Activated CD8-positive, alpha-beta memory T cell treated with anti-CD3 and anti-CD28 coated beads for 48 hours (primary cell): ENCODE data around the gene CEP112.
"Not testable (repeated sequence)": the region's sequence is repeated elsewhere in the genome, so short reads cannot be mapped to it uniquely, and the experiment has no call there.

Experiments
- DNase-seq, 3 experiments: peaks; one replicate each; pipeline ENCODE4 v3.0.0-alpha.2; 2020; ENCODE audit warnings: low read depth in 2 of 3, low spot score in 2 of 3

The CEP112 gene

DNA sequence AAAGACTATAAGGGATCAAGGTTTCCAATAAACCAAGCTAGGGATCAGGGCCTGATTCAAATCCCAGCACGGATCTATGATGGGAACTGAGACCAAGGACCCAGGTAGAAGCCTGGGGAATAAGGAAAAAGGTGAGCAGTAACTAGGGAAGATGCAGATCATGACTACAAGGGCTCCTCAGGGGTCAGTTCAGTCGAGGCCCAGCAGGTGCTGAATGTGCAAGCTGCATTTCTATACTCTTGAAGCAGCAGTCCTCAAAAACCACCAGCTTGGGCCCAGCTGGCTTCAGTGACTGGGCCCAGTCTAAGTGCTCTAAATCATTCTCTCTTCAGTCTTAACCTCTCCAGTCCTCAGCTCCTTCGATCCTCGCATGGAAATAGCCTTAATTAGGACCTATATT, 401.7 kb downstream of the CEP112 start:
- no peak for DNase-seq

DNA sequence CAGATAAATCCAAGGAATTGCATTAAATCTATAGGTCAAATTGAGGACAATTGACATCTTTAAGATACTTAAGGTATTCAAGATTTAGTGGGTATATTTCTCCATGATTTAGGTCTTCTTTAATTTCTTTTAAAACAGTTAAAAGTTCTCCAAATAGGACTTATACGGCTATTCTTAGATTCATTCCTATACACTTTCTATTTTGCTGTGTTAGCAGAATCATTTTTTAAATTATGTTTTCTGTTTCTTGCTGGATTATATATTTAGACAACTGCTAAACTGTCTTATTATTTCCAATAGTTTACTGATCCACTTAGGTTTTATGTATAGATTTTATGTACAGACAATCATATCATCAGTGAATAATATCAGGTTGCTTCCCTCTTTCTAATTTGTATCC, 404.4 kb downstream of the CEP112 start:
- no peak for DNase-seq

DNA sequence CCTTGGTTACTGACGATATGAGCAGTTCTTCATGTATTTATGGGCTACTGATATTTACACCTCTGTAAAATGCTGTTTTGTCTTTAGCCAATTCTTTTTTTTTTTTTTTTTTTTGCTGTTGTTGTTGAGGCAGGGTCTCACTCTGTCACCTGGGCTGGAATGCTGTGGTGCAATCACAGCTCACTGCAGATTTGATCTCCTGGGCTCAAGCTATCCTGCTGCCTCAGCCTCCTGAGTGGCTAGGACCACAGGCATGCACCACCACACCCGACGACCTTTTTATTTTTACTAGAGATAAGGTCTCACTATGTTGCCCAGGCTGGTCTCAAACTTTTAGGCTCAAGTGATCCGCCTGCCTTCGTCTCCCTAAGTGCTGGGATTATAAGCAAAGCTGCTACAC, 405.5 kb downstream of the CEP112 start:
- DNase-seq = no peak

DNA sequence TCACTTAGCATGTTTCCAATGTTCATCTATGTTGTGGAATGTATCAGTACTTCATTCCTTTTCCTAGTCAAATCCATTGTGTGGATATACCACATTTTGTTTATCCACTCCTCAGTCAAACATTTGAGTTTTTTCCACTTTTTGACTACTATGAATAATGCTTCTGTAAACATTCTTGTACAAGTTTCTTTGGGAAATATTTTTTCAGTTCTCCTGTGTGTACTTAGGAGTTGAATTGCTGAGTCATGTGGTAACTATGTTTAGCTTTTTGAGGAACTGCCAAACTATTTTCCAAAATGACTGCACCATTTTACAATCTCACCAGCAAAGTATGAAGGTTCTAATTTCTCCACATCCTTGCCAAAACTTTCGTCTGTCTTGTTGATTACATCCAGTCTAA, 406.8 kb downstream of the CEP112 start:
- DNase-seq = no peak

DNA sequence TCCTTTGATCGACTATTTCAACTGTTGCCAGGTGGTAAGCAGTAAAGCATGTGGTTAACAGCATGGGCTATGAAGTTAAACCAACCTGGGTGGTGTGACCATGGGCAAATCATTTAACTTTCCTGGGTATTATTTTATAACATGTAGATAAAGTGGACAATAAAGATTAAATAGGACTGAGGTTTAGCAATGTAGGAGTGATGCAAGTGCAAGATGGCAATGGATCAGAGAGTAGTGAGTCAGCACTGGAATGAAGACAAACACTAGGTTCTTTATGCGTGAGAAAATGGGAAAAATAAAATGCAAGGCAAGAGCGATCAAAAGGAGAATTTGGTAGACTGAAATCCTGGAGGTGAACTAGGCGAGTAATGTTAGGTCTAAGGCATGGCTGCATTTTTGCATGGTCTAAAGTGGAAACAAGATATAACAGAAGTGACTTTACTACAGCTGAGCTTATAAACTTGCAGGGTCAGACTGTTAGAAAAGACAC, 408.0 kb downstream of the CEP112 start:
- no peak for DNase-seq

DNA sequence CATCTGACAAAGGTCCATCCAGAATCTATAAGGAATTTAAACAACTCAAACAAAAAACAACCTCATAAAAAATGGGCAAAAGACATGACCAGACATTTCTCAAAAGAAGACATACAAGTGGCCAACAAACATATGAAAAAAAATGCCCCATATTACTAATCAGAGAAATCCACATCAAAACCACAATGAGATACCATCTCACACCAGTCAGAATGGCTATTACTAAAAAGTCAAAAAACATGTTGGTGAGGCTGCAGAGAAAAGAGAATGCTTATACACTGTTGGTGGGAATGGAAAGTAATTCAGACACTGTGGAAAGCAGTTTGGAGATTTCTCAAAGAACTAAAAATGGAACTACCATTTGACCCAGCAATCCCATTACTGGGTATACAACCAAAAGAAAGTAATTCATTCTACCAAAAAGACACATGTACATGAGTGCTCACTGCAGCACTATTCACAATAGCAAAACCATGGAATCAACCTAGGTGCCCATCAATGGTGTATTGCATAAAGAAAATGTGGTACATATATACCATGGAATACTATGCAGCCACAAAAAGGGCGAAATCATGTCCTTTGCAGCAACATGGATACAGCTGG, 409.7 kb downstream of the CEP112 start:
- not testable (repeated sequence) for DNase-seq

DNA sequence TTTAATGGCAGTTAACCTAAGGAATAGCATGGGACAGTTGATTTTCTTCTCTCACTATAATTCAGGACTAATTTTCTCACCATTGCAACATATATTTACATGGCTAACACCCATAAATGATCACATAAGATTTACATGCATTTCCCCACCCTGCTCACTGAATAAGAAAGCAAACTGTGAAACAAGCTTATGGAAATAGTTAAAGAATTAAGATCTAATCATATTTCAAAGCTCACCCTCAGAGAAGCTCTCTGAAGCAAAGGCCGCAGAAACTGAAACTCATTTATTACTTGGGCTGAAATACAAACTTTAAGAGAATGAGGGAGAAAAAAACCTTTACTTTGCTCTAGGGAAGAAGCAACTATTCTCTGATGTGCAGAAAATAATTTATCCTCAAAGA, 411.8 kb downstream of the CEP112 start:
- no peak for DNase-seq

DNA sequence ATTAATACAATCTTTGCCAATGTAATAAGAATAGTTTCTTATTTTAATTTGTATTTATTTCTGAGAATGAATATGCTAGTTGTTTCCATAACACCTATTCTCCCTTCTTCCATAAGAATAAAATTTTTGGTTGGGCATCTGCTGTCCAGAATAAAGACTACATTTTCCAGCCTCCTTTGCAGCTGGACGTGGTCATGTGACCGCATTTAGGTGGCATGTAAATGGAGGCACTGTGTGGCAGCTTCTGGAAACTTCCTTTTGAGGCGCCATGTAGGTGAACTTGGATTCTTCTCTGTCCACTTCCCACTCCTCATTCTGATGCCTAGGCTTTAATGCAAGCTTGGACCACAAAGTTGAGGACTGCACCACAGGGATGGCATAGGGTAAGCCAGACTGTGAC, 415.0 kb downstream of the CEP112 start:
- DNase-seq = no peak

DNA sequence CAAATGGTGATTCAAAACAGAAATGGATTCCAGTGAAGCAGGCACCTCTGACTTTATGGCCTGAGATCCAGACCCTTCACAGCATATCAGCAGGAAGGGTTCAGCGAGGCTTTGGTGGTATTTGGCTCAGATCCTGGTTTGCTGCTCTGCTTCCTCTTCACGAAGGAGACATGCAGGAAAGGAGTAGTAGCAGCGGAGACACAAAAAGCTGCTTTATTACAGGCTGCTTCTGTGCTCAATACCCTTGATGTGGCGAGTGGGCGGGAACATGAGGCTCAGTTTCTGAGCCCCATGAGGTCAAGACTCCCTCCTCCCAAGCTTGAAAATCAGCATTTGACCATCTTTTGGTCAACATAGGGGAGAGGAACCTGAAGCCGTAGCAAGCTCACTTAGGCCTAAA, 417.1 kb downstream of the CEP112 start:
- DNase-seq = no peak

DNA sequence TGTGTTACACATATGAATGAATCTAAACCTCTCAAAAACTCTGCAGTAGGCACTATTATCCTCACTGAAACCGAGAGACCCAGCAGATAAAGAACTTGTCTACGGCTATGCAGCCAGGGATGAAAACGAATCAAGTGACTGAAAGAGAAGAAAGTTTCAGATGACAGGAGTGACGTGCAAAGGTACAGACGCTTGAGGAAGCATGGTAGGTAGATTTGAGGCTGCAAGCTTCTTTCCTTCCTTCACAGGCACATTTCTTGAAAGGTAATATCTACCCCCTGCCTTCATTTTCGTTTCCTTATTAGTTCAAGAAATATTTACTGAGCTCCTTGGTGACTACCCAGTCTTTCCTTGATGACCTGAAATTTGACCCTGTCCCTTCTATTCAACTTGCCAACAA, 418.9 kb downstream of the CEP112 start:
- DNase-seq = no peak

DNA sequence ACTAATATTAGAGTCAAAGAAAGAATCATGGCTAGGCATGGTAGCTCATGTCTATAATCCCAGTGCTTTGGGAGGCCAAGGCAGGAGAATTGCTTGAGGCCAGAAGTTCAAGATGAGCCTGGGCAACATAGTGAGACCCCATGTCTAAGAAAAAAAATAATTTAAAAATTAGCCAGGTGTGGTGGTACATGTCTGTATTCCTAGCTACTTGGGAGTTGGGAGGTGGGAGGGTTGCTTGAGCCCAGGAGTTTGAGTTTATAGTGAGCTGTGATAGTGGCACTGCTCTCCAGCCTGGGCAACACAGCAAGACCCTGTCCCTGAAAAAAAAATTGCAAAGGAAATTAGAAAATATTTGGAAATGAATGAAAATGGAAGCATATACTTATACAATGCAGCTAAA, 420.2 kb downstream of the CEP112 start:
- no peak for DNase-seq

DNA sequence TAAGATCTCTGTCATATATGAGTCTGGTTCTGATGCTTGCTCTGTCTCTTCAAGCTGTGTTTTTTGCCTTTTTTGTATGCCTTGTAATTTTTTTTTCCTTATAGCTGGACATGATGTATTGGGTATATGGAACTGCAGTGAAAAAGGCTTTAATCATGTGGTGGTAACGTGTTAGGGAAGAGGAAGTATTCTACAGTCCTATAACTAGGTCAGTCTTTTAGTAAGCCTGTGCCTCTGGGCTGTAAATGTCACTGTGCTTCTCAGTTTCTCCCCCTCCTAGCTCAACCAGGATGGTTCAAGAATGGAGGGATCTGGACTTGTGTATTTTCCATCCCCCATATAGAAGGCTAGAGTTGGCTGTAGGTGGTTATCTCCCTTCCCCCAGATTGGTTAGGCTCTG, 428.1 kb downstream of the CEP112 start:
- DNase-seq = no peak

DNA sequence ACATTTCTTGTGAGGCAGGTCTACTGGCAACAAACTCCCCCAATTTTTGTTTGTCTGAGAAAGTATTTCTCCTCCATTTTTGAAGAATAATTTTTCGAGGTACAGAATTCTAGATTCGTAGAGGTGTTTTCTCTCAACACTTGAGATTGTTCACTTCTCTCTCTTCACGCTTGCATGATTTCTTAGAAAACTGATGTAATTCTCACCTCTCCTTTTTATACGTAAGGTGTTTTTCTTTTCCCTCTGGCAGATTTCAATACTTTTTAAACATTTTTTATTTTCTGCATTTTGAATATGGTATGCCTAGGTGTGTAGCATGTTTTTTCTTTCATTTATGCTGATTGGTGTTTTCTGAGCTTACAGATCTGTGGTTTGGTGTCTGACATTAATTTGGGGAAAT, 429.0 kb downstream of the CEP112 start:
- no peak for DNase-seq

DNA sequence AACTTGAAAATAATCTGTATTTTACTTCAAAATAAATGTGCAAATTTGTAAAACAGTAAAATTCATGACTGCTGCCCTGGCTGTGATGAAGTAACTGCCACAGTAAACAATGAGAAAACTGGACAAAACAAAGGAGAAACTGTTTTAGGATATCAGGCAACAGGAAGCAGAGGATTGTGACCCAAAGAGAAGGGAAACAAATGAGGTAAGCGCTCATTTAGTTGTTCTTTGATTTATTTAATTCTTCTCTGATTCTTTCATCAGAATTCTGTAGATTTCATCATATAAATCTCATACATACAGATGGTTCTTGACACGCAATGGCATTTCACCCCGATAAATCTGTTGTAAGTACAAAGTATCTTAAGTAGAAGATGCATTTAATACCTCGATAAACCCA, 432.4 kb downstream of the CEP112 start:
- no peak for DNase-seq

DNA sequence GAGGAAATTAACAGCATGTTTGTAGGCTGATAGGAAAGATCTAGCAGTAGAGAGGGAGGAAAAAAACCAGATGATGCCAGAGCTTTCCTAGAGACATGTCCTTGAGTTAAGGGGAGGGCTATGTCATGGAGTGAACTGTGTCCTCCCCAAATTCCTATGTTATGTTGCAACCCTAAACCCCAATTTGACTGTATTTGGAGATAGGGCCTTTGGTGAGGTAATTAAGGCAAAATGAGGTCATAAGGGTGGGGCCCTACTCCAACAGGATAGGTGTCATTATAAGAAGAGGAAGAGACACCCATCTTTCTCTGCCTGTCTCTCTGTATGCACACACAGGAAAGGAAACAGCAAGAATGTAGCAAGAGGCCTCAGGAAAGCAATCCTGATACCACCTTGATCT, 435.2 kb downstream of the CEP112 start:
- no peak for DNase-seq

DNA sequence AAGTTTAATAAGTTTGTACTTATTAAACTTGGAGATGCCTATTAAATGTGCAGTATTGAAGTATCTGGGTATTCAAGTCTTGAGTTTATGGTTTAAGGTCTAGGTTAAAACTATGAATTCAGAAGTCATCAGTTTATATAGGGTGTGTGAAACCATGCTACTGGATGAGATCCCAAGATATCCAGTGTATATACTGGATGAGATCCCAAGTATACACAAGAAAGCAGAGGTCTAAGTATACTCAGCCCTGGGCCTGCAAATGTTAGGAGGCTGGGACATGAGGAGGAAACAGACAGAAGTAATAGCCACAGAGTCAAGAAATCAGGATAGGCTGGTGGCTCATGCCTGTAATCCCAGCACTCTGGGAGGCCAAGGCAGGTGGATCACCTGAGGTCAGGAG, 436.1 kb downstream of the CEP112 start:
- DNase-seq = no peak

DNA sequence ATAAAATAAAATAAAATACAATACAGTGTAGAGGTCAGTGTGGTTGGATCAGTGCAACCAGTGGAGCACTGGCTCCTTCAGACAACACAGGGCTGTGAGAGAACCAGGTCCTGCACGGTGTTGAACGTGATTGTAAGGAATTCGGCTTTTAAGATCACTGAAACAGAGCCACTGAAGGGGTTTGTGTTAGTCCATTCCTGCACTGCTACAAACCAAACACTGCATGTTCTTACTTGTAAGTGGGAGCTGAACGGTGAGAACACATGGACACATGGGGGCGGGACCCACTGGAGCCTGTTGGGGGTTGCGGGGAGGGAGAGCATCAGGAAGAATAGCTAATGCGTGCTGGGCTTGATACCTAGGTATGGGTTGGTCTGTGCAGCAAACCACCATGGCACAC, 437.3 kb downstream of the CEP112 start:
- DNase-seq = no peak

DNA sequence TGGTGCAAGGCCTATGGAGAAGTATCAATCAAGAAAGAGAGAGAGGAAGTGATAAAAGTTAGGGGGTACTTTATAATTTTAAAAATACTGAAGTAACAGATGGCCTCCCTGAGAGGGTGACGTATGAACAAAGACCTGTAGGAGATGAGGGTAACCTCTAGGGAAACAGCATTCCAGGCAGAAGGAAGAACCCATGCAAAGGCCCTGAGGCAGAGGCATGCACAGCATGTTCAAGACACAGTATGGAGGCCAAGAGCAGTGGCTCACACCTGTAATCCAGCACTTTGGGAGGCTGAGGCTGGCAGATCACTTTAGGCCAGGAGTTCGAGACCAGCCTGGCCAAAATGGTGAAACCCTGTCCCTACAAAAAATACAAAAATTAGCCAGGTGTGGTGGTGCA, 437.9 kb downstream of the CEP112 start:
- DNase-seq = no peak

DNA sequence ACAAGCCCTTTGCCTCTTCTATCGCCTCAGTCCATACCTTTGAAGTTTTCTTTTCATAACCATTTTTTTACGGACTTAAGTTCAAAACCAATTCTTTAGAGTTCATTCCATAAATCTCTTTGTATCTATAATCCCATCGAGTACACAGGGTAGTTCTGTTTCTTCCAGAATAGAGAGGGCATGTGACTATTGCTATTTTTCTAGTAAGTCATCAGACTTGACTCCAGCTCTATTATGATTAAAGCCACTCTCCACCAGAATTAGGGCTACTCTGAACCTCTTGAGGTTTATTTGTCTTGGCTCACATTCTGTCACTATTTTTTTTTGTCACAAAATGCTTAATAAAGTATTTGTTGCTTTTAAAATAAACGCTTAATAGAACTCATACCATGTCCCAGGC, 438.6 kb downstream of the CEP112 start:
- DNase-seq = no peak

DNA sequence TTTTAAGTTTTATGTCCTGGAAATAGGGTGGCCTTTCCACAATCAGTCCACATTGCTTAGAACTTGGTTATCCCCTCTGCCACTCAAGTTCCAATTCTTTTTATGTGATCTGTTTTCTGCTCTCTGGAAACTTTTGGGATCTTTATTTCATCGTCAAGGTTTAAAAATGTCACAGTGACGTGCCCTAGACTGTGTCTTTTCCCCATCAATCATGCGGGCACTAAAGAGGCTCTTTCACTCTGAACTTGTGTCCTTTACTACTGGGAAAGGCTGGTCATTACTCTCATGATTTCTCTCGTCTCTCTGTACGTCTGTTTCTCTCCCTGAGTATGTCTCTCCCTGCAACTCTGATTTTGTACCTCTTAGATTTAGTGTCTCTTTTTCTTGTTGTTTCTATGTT, 440.7 kb downstream of the CEP112 start:
- no peak for DNase-seq

DNA sequence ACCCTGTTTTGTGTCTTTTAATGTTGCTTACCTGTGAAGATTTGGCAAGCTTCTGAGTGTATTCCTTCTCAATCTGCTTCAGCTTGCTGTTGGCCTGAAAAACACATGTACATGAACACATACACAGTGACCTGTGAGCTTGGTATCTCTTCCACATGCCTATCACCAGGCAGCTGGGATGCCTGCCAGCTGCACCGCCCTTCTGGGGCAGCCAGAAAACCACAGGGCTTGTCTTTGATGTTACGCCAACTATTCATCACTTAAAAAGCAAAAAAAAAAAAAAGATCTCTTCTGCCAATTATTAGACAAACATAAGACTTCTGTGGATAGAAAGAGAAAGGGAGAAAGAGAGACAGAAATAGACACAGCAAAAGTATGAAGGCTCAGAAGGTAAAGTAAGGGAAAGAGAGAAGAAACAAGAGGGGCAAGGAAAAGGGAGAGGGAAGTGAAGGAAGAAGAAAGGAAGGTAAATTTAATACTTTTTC, 441.3 kb downstream of the CEP112 start:
- no peak for DNase-seq

DNA sequence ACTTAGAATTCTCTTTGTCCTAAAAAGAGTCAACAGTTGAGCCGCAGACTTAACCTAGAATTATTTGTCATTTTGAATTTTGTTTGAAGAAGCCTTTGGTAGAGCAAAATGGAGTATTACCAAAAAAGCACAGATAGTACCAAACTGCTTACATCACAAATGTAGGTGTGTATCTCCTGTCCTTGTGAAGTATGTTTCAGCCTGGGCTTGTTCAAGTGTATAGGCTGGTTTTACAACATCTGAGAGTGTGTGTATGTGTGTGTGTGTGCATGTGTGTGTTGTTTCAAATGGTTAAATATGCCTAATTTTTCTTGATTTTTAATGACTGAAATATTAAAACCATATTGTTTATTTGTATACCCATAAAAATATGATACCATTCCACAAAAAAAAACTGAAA, 441.8 kb downstream of the CEP112 start:
- no peak for DNase-seq

DNA sequence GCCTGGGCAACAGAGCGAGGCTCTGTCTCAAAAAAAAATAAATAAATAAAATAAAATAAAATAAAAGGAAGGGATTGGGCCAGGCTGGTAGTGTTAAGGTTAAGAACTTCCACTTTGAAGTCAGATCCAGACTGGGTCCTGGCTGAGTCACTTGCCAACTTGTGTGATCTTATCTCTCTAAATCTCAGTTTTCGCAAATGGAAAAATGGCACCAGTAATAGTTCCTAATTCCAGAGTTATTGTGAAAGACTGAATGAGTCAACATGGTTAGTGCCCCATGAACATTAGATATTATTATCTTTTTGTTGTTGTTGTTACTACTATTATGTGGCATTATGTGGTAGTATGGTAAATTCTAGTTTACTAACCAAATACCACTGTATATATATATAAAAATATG, 442.5 kb downstream of the CEP112 start:
- DNase-seq = no peak

DNA sequence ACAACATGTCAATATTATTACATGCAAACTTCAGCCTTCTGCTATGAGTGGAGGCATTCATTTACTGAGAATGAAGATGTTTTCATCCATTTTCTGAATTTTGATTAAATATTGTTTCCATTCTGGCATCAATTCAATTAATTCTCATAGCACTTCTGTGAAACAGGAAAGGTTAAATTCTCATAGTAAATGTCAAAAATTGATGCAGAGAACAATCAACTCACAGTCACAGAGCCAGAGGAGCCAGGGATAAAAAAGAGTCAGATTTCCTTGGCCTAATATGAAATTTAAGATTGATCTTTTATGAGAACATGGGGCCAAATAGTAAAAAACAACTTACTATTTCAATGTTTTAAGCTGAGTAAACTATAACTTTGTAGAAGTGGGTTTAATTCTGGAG, 446.7 kb downstream of the CEP112 start:
- no peak for DNase-seq
